GM03348 (cell line): ENCODE measurements around the gene NDE1.
A peak's percentile ranks its signal among the peaks of the same experiment; 100 is the strongest.
"Not testable (repeated sequence)": the region's sequence is repeated elsewhere in the genome, so short reads cannot be mapped to it uniquely, and the experiment has no call there.

ENCODE experiments used
- DNase-seq: peaks from one replicate; pipeline ENCODE4 v3.0.0; 2012; ENCODE audit warnings: low spot score

NDE1 gene

DNA sequence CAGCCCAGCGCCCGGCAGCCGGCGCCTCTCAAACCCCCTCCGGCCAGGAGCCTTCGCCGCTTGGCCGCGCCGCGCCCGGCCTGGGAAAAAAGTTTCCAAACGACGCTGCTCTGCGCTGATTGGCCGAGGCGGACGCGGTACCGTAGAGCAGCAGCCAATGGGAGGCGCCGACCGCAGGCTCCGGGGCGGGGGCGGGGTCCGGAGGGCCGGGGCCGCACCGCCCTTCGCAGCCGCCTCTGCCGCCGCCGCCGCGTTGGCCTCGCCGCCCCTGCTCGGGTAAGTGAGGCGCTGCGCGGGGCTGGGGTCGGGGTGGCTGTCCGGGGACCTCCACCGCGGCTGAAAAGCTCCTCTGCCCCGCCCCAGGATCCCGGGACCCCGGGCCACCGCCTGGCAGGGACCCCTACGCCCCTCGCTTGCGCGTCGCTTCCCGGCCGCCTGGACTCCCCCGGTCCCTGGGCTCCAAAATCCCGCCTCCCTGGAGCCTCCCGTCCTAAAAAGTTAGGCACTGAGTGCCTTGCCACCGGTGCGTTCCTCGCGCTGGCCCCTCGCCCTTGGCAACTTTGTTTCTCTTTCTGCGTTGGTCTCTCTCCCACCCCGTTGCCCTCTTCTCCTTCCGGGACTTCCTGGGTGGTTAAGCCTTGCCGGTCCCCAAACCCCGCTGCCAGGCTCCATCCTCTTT lies at the start of gene NDE1:
Gene NDE1 (plus strand): TSS at position 227 of the 679 bp plus-strand sequence. CDS start 14,534 bp downstream, outside the sequence.
- DNase-seq = peak; percentile 99

DNA sequence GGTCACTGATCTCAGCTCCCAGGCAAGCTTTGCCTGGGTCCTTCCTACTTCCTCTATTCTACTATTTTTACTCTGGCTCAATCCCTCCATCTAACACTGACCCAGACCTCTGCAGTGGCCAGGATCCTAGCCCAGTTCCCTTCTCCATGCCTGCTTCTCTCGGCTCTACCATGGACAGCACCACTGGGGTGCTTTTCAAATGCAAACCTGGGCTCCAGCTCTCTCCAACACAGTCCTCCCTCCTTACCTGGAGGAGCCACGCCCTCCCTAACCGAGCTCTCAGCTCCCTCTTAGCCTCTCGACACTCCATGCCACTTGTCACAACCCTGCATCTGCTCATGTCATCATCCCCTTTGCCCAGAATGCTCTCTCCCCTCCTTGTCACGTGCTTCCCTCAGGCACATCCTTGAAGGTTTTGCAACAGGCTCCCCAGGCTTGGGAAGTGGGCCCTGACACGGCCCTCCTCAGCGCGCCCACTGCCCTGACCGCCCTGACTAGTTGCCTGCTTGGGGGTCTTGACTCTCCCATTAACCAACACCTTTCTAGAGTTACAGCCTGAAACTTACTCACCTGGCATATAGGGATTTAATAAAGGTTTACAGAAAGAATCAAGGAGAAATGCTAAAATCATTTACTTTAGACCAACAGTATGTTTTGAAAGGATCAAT lies 48.7 kb upstream of the NDE1 start:
- DNase-seq = no peak

- DNase-seq = no peak
These were observed 47.6 kb upstream of the NDE1 start for GRCh38 chr16:15602285-15603044.

DNA sequence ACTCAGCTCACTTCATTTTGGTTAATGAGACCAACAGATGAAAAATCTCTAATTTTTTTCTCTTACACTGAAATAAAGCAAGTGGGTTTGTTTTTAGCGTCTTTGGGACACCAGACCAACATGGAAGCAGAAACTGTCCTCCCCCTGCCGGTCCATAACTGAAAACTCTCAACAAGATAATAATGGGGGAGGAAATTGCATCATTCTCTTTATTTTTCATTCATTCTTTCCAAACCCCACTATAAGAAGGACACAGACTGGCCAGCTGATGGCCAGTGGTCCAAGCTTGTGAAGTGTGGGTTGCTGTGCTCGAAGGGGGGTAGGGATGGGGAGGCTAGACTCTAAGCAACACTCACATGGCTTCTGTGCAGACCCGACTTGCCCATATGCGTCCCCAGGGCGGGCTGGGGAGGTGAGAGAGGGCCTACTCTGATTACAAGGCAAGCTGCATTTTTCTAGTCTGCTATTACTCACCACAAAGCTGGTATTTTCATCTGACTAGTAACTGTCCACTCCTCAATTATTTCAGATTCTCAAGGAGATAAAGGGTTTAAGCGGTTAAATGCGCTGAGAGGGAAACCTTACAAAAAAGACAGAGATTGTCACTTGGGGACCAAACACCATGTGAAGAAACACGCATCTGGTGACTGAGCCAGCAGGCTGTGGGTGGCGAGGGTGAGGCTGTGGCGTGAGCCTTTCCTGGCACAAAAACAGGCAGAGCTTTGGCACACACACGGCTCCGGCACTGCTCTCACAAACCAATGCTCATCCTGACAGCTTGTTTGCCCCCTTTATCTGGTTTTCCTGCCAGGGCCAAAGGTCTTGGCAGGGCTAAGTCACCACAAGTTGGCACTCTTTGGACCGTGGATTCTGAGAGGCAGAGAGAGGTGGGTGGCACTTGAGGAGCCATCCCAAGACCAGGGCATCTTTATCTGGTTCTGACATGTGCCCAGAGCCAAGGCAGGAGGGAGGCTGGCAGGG lies 45.3 kb upstream of the NDE1 start:
- DNase-seq = no peak

GRCh38 chr16:15605839-15606517 lies 44.1 kb upstream of the NDE1 start:
- no peak for DNase-seq

DNA sequence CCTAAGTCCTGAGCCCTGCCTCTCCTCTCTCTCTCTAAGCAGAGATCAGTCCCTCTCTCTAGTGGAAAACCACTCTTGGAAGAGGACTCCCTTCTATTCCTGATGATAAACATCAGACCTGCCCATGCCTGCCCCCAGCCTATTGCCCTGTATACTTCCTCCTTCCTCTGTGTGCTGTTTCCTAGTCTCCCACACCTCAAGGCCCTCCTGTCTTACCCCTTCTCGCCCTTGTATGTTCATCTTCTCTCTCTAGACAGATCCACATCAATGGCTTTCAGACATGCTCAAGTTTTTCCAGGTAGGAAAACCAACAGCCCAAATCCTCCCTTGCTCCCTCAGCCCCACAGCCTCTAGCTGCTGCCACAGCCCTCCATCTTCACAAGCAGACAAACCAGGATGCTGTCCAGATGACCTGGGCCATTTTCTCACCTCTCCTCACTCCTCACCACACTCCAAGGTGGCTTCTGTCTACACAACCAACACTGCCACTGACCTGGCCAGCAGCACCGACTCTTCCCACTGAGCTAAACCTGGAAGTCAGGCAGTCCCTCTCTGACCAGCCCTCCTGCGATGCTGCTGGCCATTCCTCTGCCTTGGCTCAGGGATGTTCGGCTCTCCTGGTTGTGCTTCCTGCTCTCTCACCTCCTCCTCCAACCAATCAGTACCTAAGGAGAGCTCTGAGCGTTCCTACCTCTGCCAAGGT lies 43.4 kb upstream of the NDE1 start:
- no peak for DNase-seq

- DNase-seq = not testable (repeated sequence)
These were observed 42.8 kb upstream of the NDE1 start for GRCh38 chr16:15607221-15607699.

DNA sequence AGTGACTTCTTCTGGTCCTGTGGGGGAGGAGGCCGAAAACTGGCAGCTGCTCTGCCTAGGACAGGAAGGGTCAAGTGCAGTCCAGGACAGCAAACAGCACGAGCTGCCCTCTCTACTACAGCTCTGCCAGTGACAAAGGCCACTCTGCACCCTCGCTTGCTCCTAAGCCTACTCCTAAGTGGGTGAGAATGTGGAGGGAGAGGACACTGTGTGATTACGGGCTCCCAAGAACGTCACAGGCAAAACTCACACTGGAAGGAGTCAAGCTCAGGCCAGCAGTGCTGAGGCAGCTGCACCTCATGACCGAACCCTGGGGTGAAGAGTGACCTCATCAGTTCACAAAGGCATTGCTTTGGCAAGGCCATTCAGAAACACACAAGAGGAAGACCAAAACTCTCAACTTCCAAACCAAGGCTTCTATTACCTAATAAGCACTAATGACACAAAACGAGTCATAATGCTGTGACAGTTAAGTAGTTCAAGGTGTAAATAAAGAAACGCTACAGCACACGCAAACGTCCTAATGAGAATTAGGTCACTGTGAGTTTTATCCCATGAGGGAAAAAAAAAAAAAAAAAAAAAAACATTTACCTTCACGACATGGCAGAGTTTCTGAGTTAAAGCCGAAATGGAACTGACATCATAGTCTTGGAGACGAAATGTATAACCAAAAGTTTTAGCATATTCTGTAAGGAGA lies 42.2 kb upstream of the NDE1 start:
- DNase-seq = no peak

GRCh38 chr16:15608398-15609285 lies 41.4 kb upstream of the NDE1 start:
- no peak for DNase-seq

- no peak for DNase-seq
These were observed 40.8 kb upstream of the NDE1 start for GRCh38 chr16:15609286-15609649.

GRCh38 chr16:15610369-15610871 lies 39.6 kb upstream of the NDE1 start:
- no peak for DNase-seq

- DNase-seq = no peak
These were observed 38.4 kb upstream of the NDE1 start for GRCh38 chr16:15611610-15612009.

DNA sequence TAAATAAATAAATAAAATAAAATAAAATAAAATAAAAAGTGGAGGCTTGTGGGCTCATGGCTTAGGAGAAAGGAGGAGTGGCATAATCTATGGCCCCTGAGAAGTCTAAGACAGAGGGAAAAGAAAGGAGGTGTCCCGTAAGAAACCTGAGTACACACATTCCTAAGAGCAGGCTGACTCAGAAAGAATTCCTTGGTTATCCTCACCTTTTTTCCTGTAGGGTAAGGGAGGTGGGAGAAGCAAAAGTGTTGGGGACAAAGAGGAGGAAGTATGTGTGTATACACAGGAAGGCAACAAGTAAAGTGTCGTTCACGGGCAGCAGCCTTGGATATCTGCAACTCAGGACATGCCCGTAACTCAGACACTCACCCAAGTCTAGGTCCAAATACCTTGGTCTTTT lies 36.4 kb upstream of the NDE1 start:
- no peak for DNase-seq

- no peak for DNase-seq
These were observed 34.0 kb upstream of the NDE1 start for GRCh38 chr16:15616012-15616411.

- DNase-seq = no peak
These were observed 33.4 kb upstream of the NDE1 start for GRCh38 chr16:15616475-15617165.

- no peak for DNase-seq
These were observed 32.1 kb upstream of the NDE1 start for GRCh38 chr16:15617901-15618300.

GRCh38 chr16:15618392-15618791 lies 31.7 kb upstream of the NDE1 start:
- DNase-seq = peak; percentile 84

DNA sequence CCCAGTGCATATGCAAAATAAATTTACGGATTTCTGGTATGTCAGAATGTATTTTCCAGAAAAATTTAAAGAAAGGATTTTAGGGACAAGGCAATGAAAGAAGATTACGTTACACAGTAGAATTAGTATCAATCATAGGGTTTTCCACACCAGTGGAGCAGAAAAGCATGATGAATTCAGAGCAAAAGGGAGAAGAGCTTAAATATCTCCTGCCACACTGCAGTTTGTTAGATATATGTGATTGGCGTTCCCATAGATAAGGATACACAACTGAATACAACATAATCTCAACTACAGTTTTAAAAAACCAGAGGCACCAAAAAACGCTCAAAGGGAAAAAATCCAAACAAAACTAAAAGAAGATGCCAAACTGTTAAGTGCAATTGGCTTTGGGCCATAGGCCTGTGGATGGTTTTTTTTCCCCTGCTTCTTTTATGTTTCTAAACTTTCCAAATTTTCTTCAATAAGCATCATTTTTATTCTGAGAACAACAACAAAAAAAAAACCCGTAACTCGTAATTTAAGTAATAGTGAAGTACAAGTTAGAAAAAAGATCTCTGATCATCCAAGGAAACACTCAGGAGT lies 29.3 kb upstream of the NDE1 start:
- no peak for DNase-seq
